Fibroblast of peridontal ligament (primary cell): ENCODE data around the gene NUP42.
A peak's percentile ranks its signal among the peaks of the same experiment; 100 is the strongest.
"Not testable (repeated sequence)": the region's sequence is repeated elsewhere in the genome, so short reads cannot be mapped to it uniquely, and the experiment has no call there.

Experiments used
- DNase-seq: peaks from one replicate; pipeline ENCODE4 v3.0.0-alpha.2; 2010; ENCODE audit errors: extremely low read depth

Gene NUP42

DNA sequence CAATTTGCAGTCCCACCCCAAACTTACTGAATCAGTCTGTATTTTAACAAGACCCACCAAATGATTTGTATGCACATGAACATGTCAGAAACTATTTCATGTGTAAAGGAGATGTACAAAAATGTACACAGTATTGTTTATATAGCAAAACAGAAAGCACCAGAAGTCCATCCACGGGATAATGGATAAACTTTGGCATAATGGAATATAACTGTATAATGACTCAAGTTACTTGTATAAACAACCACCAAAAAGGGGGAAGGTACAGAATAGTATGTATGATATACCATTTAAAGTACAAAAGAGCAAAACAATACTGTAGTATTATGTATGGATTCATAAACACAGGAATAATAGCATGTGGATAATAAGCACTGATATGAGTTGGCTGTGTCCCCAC is 22.4 kb downstream of the NUP42 start:
- DNase-seq, result no peak

- DNase-seq, result no peak
These were observed 23.7 kb downstream of the NUP42 start for GRCh38 chr7:23205577-23205908.

- peak; percentile 38 for DNase-seq
These were observed 24.3 kb downstream of the NUP42 start for GRCh38 chr7:23205909-23206767.

DNA sequence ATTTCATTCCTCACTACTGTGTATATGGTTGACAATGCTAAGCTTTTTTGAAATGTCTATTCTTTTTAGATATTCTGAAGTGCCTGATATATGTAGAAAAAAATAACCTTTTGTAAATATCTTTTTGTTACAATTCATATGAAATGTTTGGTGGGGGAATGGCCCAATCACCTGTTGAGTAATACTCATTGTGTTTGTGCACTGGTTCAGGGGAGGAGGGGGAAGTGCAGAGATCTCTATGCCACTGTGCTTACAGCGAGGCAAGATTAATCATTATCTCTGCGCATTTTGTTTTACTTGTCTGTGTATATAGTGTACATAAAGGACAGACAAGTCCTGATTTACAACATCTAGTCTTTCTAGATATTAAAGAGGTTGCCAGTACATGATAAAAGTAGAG is 25.2 kb downstream of the NUP42 start:
- DNase-seq, result no peak

GRCh38 chr7:23207884-23208283 is 26.0 kb downstream of the NUP42 start:
- no peak for DNase-seq

GRCh38 chr7:23208316-23208715 is 26.5 kb downstream of the NUP42 start:
- DNase-seq, result no peak

DNA sequence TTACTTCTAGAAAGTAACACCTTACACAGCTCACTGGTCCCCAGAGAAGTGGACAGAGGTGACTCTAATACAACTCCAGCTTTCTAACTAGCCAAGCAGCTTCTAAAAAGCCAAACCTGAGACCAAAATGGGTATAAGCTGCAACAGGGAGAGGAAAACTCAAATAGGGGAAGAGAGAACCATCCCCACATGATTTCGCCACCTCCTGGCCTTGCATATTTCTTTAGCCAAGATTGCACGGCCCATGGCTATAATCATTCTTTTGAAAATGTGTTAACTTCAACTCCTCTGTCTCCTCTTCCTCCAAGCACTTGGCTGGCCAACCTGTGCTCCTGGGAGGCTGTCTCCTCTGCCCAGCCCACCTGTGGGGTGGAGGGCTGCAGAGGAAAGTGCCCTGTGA is 28.7 kb downstream of the NUP42 start:
- no peak for DNase-seq

GRCh38 chr7:23211589-23211988 is 29.7 kb downstream of the NUP42 start:
- no peak for DNase-seq

- no peak for DNase-seq
These were observed 30.5 kb downstream of the NUP42 start for GRCh38 chr7:23212395-23212794.

DNA sequence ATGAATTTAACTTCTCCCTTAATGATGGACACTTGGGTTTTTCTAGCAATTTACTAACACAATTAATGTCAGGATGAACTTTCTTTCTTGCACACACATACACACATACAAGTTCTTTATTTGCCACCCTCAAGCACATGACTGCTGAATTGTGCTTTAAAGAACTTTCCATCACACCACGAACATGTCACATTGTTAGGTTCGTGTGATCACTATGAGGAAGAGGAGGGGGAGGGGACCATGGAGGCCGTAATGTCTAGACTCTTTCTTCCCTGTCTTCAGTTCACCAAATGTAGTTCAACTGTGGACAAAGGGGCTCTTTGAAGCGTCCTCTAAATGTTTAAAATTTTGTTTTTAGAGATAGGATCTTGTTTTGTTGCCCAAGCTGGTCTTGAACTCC is 31.0 kb downstream of the NUP42 start:
- no peak for DNase-seq

- no peak for DNase-seq
These were observed 31.9 kb downstream of the NUP42 start for GRCh38 chr7:23213755-23214154.

GRCh38 chr7:23214423-23214822 is 32.6 kb downstream of the NUP42 start:
- DNase-seq, result no peak

DNA sequence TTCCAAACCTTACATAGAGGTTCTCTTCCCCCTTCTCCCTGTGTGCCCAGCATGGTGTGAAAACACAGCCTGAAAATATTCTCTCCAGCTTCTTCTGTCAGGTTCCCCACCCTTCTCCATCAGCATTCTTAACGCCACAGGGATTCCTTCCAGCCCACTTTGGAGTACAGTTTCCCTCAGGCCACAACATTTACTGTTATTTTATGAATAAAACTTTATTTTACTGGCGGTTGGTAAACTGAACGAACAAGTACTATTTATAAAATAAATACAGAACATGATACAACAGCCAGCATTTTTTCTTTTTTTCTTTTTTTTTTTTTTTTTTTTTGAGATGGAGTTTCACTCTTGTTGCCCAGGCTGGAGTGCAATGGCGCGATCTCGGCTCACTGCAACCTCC is 33.1 kb downstream of the NUP42 start:
- no peak for DNase-seq

DNA sequence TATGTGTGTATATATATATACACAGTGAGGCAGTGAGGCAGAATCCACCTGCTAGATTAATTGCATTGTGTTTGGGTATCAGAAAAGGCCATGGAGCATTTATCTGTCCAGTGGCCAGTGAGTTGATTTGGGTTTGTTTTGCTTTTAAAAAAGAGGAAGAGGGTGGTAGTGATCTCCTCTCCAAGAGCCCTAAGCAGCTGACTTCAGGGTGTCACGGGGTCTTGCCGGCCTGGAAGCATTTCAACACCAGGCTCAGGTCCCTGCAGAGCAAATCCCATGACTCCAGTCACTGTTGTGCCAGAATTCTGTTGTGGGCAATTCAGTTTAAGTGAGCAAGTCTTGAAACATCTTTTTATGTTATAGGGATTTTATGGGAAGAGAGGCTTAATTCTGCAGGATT is 34.2 kb downstream of the NUP42 start:
- DNase-seq, result no peak

GRCh38 chr7:23218196-23218595 is 36.3 kb downstream of the NUP42 start:
- DNase-seq, result no peak

DNA sequence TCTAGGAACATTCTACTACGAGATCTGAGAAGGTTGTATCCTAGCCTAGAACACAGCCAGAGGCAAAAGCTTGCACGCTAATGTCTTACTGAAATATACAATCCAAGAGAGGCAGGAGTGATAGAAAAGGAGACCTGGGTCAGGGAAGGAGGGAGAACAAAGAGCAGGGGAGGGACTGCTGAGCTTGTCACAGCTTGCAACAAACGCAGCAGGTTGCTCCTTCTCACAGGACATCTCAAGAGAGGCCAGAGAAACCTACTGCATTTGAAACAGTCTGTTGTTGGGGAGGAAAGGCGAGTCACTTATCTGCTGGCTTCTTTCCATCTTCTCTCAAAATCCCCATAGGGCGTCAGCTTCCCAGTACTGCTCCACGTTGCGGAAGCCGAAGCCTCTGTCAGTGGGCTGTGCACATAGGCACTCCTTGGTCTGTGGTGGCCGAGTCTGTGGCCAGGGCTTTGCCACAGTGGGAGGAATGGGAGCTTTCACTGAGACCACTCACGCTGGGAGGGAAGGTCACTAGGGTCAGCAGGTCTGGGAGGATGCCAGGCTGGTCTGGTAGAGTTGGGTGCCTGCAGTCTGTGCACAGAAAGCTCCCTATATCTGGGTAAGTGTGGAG is 39.0 kb downstream of the NUP42 start:
- no peak for DNase-seq

- DNase-seq, result no peak
These were observed 40.7 kb downstream of the NUP42 start for GRCh38 chr7:23222439-23223030.

DNA sequence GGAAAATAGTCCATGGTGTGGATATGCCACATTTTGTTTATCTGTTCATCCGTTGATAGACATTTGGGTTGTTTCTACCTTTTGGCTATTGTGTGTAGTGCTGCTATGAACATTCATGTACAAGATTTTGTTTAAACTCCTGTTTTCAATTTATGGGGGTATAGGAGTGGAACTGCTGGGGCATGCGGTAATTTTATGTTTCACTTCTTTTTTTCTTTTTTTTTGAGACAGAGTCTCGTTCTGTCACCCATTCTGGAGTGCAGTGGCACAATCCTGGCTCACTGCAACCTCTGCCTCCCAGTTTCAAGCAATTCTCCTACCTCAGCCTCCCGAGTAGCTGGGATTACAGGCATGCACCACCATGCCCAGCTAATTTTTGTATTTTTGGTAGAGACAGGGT is 42.5 kb downstream of the NUP42 start:
- DNase-seq, result not testable (repeated sequence)

DNA sequence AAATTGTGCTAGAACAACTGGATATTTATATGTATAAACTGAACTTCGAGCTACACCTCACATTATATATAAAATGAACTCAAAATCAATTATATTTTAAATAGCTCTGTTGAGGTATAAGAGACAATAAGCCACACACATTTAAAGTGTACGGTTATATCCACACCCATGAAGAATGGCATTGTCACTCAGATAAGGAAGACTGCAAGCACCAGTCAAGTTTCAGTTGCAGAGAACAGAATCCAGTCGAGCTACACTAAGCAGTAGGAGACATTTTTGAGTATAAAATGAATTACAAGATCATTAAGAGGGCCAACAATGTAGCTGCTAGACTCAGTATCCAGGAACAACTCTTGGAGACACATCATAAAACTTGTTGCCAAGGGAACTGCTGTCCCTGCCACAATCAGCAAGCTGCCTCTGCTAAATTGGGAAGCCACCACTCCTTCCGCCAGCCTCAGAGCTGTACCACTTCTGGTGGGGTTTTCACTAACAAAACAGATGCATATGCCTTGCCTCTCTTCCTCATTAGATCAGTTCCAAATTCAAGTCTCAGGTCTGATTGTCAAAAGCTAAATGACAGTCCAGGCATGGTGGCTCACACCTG is 45.1 kb downstream of the NUP42 start:
- no peak for DNase-seq

DNA sequence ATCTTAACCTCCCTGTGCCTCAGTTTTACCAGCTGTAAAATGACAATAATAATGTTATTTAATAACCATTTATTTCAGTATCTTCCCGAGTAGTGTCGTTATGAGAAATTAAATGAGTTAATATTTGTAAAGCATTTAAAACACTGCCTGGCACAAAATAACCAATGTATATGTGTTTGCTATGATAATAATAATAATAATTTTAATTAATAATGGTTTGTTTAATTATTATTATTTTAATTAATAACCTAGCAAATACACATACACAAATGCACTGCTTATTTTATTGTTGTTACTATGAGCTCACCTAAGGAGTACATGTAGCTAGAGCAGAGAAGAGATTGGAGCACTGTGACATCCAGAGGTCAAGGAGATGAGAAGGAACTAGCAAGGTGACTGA is 46.6 kb downstream of the NUP42 start:
- DNase-seq, result no peak

DNA sequence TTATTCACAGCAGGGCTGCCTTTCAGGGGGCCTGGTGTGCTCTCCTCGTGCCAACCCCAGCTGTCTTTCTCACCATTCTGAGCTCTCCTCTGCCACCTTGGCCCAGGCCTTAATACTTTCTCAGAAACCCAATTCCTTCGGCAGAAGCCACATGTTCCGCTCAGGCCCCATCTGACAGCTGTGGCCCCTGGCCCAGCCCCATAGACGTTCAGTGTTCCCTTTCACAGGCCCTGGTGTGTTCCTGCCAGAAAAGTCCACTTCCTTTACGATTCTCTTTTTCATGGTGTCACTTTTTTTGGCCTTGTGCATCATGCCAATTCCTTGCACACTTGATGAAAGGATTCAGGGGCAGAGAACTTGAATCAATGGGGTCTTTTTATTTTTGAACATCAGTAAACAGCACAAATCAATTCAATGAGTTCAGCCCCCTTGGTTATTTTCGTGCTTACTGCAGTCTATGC is 48.8 kb downstream of the NUP42 start:
- DNase-seq, result no peak

GRCh38 chr7:23232966-23233365 is 51.1 kb downstream of the NUP42 start:
- DNase-seq, result no peak
